ENCODE results near the gene TLR2.
A peak's percentile ranks its signal among the peaks of the same experiment; 100 is the strongest.
"Not testable (repeated sequence)": the region's sequence is repeated elsewhere in the genome, so short reads cannot be mapped to it uniquely, and the experiment has no call there.

The TLR2 gene

GRCh38 chr4:153661215-153661822, 22.8 kb upstream of the TLR2 start:
- DNase-seq = no peak

DNA sequence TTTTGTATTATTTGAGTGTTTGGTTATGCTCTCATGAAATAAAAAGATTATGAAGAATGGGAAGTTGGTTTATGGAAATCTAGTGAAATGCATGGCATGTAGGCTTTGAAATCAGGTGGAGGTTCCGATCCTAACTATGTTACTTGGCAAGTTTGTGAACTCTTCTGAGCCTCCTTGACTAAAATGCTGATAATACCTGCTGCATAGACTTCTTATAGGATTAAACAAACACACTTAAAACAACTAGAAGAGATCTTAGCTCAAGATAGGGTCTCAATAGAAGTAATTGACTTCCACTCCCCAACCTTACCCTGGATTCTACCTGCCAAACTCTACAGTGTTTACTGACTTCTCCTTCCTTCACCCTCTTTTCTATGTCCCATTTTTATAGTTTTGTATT, 22.2 kb upstream of the TLR2 start:
- DNase-seq = no peak

GRCh38 chr4:153663667-153664066, 20.4 kb upstream of the TLR2 start:
- DNase-seq = no peak

GRCh38 chr4:153666505-153666904, 17.6 kb upstream of the TLR2 start:
- not testable (repeated sequence) for DNase-seq

- DNase-seq = no peak
Observed at GRCh38 chr4:153668647-153669046, 15.4 kb upstream of the TLR2 start.

GRCh38 chr4:153669838-153670237, 14.2 kb upstream of the TLR2 start:
- no peak for DNase-seq

DNA sequence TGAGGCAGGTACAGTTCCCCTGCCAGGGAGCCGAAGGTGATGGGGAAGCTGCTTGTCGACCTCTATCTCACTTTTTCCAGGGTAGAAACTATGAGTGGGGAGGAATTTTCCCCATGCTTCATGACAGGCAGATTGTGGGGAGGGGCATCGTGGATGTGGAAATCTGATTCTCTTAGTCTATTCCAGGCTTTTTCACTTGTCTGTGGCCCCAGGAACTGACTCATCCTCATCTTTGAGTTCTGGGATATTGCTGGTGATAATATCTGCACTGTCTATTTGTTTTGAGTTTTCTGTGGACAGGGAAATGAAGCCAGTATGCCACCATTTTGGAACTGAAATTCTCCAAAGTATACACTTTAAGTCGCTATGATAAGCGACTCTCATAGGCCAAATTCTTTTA, 7.6 kb upstream of the TLR2 start:
- DNase-seq = no peak

DNA sequence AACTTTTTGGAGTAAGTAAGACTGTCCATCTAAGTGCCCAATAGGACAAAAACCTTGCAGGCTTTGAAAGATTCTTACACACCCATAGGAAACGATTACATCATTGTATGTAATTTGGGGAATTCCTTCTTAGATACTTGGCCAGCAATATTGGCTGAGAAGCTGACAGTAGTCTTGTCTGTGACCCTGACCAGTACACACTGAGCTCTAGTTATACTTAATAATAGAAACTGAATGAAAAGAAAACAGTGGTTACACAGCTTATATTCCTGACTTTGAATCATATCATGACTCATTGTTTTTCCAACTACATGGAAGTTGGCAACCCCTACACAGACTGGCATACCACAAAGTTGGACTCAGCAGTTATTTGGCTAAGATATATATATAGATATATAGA, 7.1 kb upstream of the TLR2 start:
- no peak for DNase-seq

- DNase-seq = no peak
Observed at GRCh38 chr4:153679486-153679885, 4.6 kb upstream of the TLR2 start.

DNA sequence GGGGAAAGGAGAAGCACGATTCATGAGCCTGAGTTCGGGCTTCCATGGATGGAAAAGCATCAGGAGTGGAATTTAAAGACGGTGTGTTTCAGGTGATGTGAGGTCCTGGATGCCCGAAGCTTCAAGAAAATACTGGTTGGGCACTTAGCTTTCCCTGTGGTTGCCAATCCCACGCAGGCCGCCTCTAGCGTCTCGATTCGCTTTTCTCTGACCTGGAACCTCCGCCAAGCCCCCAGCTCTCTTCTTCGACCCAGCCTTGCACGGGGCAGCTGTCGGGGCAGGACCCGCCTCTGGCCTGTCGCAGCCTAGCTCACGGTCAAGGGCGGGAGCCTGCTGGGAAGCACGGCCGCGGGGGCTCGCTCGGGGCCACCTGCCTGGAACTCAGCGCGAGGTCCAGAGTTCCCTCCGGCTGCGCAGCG, 308 bp upstream of the TLR2 start:
- DNase-seq = no peak

GRCh38 chr4:153684971-153685371, 891 bp downstream of the TLR2 start:
- DNase-seq = peak; percentile 13

- DNase-seq = no peak
Observed at GRCh38 chr4:153704522-153704921, 20.4 kb downstream of the TLR2 start.

DNA sequence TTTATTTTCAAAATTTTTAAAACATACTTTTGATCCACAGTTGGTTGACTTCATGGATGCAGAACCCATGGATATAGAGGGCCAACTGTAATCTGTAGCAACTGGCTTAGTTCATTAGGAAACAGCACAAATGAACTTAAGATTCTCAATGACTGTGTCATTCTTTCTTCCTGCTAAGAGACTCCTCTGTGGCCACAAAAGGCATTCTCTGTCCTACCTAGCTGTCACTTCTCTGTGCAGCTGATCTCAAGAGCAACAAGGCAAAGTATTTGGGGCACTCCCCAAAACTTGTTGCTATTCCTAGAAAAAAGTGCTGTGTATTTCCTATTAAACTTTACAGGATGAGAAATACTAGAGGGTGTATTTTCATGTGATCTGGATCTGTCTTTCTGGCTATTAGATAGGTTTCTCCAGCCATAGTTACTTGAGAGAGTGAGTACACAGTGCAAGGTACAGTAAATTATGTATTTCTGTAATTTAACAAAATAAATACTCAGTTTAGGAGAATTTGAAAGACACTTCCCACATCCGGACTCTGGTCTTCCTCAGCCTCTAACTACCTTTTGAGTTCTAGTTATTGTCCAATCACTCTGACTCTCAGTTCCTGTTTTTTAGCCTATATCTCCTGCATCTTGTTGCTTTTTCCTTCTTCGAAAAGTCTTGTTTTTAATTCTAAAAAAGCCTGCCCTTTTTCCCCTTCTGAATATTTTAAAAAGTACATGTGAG, 21.8 kb downstream of the TLR2 start:
- no peak for DNase-seq

DNA sequence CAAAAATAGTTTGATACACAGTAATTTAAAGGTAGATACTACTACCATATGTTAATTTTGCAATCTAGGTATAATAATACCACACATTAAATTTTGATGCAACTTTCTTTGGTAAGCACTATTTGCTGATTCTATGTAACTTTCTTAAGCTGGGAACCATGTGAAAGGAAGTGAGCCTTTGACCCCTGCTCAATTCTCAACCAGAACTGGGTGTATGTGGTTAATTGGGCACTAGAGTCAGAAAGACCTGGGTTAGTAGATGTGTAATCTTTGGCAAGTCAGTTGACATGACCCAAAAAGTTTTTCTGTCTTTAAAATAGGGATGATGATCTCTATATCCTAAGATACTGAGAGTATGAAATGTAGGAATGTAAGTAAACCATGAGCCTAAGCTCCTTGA, 22.4 kb downstream of the TLR2 start:
- no peak for DNase-seq

GRCh38 chr4:153710681-153711080, 26.6 kb downstream of the TLR2 start:
- no peak for DNase-seq

GRCh38 chr4:153713866-153714646, 30.0 kb downstream of the TLR2 start:
- DNase-seq = no peak

DNA sequence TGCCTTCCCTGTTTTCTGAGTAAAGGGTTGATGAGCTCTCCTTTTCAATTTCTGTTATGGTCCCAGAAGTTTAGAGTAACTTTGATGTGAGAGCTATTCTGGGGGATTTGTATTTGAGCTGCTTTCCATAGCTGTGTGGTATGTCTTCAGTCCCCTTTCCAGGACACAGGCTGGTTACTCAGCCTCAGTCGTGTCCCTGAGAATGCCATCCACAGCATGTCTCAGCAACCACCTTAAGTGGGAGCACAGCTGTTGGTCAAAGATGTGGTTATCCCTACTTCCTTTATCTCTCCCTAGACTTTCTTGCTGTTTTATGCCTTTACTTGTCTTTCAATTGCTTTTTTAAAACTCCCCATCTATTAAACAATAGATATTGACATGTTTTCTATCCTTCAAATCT, 38.0 kb downstream of the TLR2 start:
- no peak for DNase-seq

- no peak for DNase-seq
Observed at GRCh38 chr4:153724606-153725005, 40.5 kb downstream of the TLR2 start.

GRCh38 chr4:153725136-153725830, 41.2 kb downstream of the TLR2 start:
- DNase-seq = no peak

DNA sequence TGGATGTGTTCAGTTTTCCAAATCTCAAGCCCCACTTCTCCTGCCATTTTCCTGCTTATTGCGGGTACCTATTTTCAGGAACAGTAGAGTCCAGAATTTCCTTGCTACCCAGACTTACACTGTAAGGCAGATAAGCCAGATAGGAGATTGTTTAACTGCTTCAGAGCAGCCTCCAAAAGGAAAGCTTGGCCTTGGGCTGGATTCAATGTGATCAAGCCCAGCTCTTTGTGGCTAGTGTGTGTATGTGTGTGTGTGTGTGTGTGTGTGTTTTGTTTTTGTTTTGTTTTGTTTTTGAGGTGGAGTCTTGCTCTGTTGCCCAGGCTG, 41.7 kb downstream of the TLR2 start:
- no peak for DNase-seq

GRCh38 chr4:153728151-153728550, 44.1 kb downstream of the TLR2 start:
- DNase-seq = no peak

- no peak for DNase-seq
Observed at GRCh38 chr4:153728660-153729059, 44.6 kb downstream of the TLR2 start.

GRCh38 chr4:153729895-153730294, 45.8 kb downstream of the TLR2 start:
- DNase-seq = no peak

- DNase-seq = no peak
Observed at GRCh38 chr4:153731239-153731638, 47.2 kb downstream of the TLR2 start.
